Mucosa of stomach (tissue), 1 donor: Measurements from ENCODE around the gene LRRC73.
"Not testable (repeated sequence)": the region's sequence is repeated elsewhere in the genome, so short reads cannot be mapped to it uniquely, and the experiment has no call there.

Experiments
- H3K27me3 ChIP-seq: one replicate; pipeline ENCODE4 v1.7.0; 2013; ENCODE audit warnings: mild to moderate bottlenecking, low read length; ENCODE audit not compliant: control insufficient read depth, insufficient read depth
- H3K36me3 ChIP-seq: one replicate; pipeline ENCODE4 v1.7.0; 2013; ENCODE audit warnings: low read length; ENCODE audit not compliant: control insufficient read depth, insufficient read depth
- H3K4me1 ChIP-seq: one replicate; pipeline ENCODE4 v1.7.0; 2013; ENCODE audit warnings: mild to moderate bottlenecking, low read length; ENCODE audit not compliant: control insufficient read depth, insufficient read depth
- H3K4me3 ChIP-seq: one replicate; pipeline ENCODE4 v1.7.0; 2013; ENCODE audit warnings: low read length
- H3K9ac ChIP-seq: one replicate; pipeline ENCODE4 v1.7.0; 2013; ENCODE audit warnings: mild to moderate bottlenecking, low read length, moderate library complexity
- H3K9me3 ChIP-seq: one replicate; pipeline ENCODE4 v1.7.0; 2013; ENCODE audit warnings: mild to moderate bottlenecking, low read length, moderate library complexity; ENCODE audit not compliant: control insufficient read depth
- donor health status: Pancreatic carcinoma.

LRRC73 gene

DNA sequence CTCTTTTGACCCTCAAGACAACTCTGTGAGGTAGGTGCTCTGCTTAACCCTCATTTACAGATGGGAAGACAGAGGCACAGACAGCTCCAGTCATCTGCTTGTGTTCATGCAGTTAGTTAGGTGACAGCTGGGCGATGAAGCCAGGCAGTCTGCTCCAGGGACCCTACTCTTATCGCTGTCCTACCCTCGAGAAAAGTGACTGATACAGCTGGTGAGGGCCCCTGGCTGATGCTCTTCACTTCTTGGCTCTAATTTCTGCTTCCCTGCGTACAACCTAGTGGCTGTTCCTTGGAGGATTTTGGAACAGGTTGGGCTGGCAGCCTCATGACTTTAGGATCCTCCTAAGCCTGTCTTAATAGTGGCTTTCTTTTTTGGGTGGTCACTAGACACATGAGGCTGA lies 41.9 kb downstream of the LRRC73 start:
- Histone ChIP-seq H3K9me3 (no peaks in the 10 kb centered on the region), H3K4me3 (no peak overlapping the region), H3K4me1 (peaks cover 14% of the 10 kb centered on the region), H3K27me3 (peaks cover 5% of the 10 kb centered on the region), H3K9ac (no peak overlapping the region), H3K36me3 (no peaks in the 10 kb centered on the region)

DNA sequence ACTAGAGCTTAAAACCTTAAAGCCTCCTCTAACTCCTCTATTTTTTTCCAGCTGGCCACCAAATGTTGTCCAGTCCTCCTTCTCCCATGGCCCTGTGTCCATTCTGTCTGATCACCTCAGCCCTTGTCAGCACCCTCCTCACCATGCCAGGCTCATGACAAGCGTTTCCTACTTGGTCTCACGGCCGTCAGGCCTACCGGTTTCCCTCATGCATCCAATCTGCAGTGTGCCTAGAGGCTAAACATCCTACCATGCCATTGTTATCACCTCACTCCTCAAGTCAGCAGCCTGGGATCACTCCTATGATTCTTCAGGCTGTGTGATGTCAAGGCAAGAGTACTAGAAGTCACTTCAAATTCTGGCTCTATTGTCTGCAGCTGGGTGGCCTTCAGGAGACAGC lies 42.4 kb downstream of the LRRC73 start:
- H3K9ac ChIP-seq = no peak overlapping the region
- H3K9me3 ChIP-seq = no peaks in the 10 kb centered on the region
- peaks cover 14% of the 10 kb centered on the region for H3K4me1 ChIP-seq
- H3K36me3 ChIP-seq = no peaks in the 10 kb centered on the region
- peaks cover 8% of the 10 kb centered on the region for H3K27me3 ChIP-seq
- no peak overlapping the region for H3K4me3 ChIP-seq

DNA sequence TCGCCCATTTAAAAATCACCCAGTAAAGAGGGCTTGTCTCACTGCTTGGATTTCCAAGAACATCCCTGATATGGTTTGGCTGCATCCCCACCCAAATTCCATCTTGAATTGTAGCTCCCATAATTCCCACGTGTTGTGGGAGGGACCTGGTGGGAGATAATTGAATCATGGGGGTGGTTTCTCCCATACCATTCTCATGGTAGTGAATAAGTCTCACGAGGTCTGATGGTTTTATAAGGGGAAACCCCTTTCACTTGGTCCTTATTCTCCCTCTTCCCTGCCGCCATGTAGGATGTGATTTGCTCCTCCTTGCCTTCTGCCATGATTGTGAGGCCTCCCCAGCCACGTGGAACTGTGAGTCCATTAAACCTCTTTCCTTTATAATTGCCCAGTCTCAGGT lies 42.9 kb downstream of the LRRC73 start:
- not testable (repeated sequence) for H3K36me3 ChIP-seq, H3K9me3 ChIP-seq, H3K4me3 ChIP-seq, H3K9ac ChIP-seq
- peaks cover 13% of the 10 kb centered on the region for H3K27me3 ChIP-seq
- peaks cover 14% of the 10 kb centered on the region for H3K4me1 ChIP-seq

GRCh38 chr6:43465948-43466347 lies 44.2 kb downstream of the LRRC73 start:
- peaks cover 9% of the 10 kb centered on the region for H3K4me1 ChIP-seq
- H3K4me3 ChIP-seq = no peak overlapping the region
- H3K9ac ChIP-seq = no peak overlapping the region
- no peaks in the 10 kb centered on the region for H3K36me3 ChIP-seq
- no peaks in the 10 kb centered on the region for H3K9me3 ChIP-seq
- peaks cover 15% of the 10 kb centered on the region for H3K27me3 ChIP-seq

DNA sequence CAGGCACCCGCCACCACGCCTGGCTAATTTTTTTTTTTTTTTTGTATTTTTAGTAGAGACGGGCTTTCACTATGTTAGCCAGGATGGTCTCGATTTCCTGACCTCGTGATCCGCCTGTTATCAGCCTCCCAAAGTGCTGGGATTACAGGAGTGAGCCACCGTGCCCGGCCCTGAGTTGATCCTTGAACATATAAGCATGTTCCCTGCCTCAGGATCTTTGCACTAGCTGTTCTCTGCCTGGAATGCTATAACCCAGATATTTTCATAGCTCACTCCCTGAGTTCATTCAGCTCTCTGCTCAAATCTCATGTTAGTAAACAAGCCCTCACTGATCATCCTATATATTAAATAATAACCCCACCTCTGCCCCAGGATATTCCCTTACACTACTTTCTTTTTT lies 45.8 kb downstream of the LRRC73 start:
- Histone ChIP-seq H3K4me1 (peaks cover 5% of the 10 kb centered on the region), H3K9ac (no peak overlapping the region), H3K9me3 (no peaks in the 10 kb centered on the region), H3K4me3 (no peak overlapping the region), H3K36me3 (no peaks in the 10 kb centered on the region), H3K27me3 (peaks cover 15% of the 10 kb centered on the region)

- H3K9ac ChIP-seq = no peak overlapping the region
- H3K36me3 ChIP-seq = no peaks in the 10 kb centered on the region
- H3K9me3 ChIP-seq = no peaks in the 10 kb centered on the region
- peaks cover 18% of the 10 kb centered on the region for H3K27me3 ChIP-seq
- no peaks in the 10 kb centered on the region for H3K4me1 ChIP-seq
- H3K4me3 ChIP-seq = no peak overlapping the region
These were observed 48.2 kb downstream of the LRRC73 start for GRCh38 chr6:43461936-43462335.

GRCh38 chr6:43460032-43460431 lies 50.1 kb downstream of the LRRC73 start:
- Histone ChIP-seq H3K4me3 (no peak overlapping the region), H3K9ac (no peak overlapping the region), H3K27me3 (peaks cover 34% of the 10 kb centered on the region), H3K36me3 (no peaks in the 10 kb centered on the region), H3K9me3 (no peaks in the 10 kb centered on the region), H3K4me1 (no peaks in the 10 kb centered on the region)

DNA sequence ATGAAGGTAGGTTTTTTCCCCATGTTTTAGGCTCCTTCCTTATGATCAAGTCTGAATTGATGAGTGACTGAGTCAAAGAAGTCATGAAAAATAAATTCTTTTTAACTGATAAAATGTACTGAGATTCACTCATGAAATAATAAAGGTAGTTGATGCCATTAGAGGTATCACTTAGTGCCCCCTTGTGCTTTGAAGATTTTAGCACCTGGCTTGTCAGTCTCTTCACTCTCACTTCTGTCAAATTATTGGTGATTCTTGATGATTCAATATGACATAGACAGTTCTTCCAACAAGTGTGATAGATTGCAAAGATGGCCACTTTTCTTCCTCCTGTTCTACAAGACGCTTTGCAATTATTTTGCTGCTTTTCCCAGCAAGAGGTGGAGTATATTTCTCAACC lies 50.6 kb downstream of the LRRC73 start:
- H3K9ac ChIP-seq = no peak overlapping the region
- H3K4me3 ChIP-seq = no peak overlapping the region
- peaks cover 5% of the 10 kb centered on the region for H3K4me1 ChIP-seq
- no peaks in the 10 kb centered on the region for H3K9me3 ChIP-seq
- H3K27me3 ChIP-seq = peaks cover 39% of the 10 kb centered on the region
- no peaks in the 10 kb centered on the region for H3K36me3 ChIP-seq

DNA sequence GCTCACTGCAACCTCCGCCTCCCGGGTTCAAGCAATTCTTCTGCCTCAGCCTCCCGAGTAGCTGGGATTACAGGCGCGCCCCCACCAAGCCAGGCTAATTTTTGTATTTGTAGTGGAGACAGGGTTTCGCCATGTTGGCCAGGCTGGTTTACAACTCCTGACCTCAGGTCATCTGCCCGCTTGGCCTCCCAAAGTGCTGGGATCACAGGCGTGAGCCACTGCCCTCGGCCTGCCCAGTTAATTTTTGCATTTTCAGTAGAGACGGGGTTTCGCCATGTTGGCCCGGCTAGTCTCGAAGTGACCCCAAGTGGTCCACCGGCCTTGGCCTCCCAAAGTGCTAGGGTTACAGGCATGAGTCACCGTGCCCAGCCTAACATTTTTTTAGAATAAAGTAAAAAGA lies 52.0 kb downstream of the LRRC73 start:
- peaks cover 36% of the 10 kb centered on the region for H3K27me3 ChIP-seq
- H3K9me3 ChIP-seq, H3K9ac ChIP-seq, H3K36me3 ChIP-seq, H3K4me1 ChIP-seq, H3K4me3 ChIP-seq: not testable (repeated sequence)

DNA sequence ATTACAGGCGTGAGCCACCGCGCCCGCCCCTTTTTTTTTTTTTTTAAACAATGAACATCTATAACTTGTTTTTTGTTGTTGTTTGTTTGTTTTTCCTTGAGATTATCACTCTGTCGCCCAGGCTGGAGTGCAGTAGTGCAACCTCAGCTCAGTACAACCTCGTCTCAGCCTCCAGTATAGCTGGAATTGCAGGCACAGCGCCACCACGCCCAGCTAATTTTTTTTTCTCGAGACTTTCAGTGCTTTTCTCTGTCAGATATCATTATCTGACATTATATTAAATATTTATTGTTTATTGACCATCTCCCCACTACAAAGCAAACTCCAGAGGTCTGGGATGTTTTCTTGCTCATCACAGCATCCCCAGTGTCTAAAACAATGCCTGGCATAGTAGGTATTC lies 52.5 kb downstream of the LRRC73 start:
- H3K27me3 ChIP-seq = peaks cover 33% of the 10 kb centered on the region

More for the DNA sequence above, 52.5 kb downstream of the LRRC73 start:
- Histone ChIP-seq H3K4me3 (no peak overlapping the region), H3K9ac (no peak overlapping the region), H3K4me1 (peaks cover 6% of the 10 kb centered on the region), H3K36me3 (no peaks in the 10 kb centered on the region), H3K9me3 (no peaks in the 10 kb centered on the region)
